ENCODE results near the gene XYLB.

The XYLB gene

DNA sequence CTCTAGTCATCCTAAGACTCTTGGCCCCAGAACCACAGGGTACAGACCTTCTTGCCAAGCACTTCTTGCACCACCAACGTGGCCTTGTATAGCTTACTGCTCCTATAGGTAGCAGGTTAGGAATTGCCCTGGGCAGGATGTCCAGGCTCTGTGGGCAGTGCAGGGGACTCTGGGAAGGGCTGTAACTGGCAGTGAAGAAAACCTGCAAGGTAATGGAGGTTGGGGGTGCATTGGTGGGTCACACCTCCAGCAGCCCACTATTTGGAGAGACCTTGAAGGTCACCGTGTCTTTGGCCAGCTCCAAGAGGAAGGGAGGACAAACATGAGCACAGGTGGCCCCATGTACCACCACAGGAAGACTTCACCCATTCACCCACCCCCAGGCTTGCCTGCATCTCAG, 21.3 kb upstream of the XYLB start:
- DNase-seq: no peak

DNA sequence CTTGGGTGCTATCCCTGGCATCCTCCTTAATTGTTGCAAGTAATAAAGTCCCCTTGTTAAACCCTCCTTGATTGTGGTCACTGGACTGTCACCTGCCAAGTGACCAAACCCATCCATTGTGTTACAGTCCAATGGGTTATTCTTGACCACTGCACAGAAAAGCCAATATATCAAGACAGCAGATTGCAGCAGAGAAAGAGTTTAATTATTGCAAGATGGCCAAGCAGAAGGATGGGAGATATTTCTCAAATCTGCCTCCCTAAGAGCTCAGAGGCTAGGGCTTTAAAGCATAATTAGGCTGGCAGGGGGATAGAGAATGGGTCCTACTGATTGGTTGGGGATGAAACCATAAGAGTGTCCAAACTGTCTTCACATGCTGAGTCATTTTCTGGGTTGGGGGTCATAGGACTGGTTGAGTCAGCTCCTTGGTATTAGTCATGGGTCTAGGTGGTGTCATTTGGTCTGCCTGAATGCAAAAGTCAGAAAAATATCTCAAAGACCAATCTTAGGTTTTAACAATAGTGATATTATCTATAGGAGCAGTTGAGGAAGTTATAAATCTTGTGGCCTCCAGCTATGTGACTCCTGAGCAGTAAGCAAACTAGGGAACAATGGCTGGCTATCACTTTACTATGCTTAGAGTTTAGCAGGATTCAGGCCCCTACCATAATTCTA, 19.1 kb upstream of the XYLB start:
- DNase-seq: no peak

DNA sequence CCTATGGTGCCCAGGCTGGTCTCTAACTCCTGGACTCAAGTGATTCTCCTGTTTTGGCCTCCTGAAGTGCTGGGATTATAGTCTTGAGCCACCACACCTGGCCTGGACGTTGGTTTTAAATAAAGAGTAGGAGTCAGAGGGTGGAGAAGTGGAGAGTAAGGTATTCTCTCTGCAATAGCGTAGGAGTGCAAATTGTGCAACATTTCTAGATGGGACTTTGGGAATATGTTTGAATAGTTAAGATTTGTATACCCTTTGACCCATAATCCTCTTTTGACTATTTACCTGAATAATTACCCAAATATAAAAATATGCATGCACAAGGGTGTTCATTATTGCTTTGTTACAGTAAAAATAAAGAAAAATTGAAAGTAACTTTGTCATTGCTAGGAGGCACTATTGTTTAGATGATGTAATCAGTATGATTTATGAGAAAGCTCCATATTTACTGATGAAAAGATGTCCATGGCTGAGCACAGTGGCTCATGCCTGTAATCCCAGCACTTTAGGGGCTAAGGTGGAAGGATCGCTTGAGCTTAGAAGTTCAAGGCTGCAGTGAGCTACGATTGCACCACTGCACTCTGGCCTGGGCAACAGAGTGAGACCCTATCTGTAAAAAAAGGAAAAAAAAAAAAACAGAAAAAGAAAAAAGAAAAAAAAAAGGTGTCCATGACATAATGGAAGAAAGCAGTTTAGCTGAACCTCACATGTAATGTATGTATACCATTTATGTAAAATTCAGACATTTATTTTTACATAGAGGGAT, 15.1 kb upstream of the XYLB start:
- no peak for DNase-seq

DNA sequence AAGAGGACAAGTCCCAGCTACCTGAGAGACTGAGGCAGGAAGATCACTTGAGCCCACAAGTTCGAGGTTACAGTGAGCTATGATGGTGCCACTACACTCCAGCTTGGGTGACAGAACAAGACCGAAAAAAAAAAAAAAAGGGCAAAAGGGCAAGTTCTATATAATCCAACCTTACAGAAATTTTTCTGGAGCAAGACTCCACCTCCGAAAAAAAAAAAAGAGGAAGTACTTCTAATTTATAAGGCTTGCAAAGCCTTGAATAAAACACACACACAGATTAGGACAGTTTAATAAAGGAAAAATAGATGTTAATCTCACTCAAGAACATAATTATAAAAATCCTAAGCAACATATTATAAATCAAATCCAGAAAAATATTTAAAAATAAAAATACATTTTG, 14.4 kb upstream of the XYLB start:
- no peak for DNase-seq

DNA sequence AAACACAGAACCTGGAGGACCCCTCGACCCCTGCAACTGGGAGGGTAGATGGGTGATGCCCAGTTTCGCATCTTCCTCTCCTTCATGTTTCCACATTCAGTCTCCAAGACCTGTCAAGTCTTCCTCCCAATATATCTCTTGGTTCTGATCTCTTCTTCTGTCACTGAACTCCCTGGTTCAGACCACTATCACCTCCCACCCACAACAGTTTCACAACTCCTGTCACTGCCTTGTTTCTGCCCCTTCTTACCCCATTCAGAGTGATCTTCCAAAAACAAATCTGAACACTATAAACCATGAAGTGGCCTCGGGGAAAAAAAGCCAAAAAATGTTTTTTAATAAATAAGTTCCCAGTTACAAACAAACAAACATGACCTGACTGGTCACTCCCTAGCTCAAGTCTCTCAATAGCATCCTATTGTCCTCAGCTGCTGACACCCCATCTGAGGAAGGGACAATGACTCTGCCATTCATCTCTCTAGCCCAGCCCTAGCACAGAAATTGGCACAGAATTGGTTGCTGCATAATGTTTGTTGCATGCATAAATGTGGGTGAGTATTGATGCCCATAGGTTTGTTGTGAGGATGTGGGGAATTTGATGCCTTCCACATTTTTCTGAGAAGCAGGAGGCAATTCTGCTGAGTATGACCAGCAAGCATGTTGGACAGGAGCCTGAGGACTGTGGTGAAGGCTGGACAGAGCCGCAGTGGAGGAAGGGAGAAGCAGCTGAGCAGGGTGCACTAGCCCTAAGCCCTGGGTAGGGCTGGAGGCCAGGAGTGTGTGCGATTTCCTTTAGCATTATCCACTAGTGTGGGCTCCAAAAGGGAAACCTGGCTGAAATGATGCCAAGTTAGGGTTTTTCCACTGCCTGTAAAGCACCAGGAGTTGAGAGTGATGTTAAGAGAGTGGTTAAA, 12.2 kb upstream of the XYLB start:
- no peak for DNase-seq

DNA sequence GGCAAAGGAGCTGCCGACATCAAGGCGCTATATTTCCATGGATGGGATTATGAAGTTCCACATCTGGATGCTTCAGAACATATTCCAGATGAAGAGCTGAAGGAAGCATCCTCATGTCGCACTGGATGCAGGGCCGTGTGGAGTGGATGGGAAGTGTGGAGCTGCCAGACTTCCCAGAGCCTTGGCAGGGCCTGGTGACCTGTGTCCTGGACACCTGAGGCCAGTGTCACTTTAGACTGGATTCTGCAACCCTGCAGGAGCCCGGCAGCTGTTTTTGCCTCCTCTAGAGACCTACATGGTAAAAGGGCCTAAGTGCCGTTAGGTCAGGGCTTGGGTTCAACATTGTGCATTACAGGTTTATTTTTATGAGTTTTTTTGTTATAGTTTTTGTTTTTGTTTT, 11.3 kb upstream of the XYLB start:
- no peak for DNase-seq

DNA sequence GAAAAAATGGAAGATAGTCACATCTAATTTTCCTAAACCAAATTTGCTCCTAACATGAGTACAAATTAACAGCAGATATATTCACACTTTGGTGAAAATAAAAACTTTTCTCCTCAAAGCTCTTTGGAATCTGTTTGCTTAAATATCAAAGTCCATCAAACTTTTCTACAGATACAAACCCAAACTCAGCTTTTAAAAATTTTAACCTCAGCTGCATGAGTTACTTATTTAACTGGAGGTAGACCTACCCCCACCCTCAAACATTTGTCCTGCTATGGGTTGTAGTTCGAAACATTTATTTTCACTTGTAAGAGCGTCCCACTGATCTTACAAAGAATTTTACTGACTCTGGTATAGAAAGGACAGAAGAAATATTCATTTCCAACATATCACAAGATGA, 8.9 kb upstream of the XYLB start:
- DNase-seq: no peak

DNA sequence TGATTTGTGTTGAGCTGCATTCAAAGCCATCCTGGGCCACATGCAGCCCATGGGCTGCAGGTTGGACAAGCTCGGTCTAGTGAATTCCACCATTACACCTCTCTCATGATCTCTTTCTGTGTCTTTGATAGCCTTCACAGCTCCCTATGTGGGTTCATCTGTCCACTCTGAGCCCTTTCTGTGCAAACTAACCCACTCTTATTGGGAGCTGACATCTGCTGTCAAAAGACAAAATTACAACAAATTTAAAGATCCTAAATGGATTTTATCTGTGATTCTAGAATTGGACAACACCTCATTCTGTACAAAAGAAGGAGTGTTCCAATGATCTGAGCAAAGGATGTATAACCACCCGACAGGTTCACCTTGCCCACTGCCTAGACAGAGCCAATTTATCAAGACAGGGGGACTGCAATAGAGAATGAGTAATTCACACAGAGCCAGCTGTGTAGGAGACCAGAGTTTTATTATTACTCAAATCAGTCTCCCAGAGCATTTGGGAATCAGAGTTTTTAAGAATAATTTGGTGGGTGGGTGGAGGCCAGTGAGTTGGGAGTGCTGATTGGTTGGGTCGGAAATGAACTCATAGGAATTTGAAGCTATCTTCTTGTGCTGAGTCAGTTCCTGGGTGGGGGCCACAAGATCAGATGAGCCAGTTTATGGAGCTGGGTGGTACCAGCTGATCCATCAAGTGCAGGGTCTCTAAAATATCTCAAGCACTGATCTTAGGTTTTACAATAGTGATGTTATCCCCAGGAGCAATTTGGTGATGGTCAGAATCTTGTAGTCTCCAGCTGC, 2.6 kb upstream of the XYLB start:
- no peak for DNase-seq

DNA sequence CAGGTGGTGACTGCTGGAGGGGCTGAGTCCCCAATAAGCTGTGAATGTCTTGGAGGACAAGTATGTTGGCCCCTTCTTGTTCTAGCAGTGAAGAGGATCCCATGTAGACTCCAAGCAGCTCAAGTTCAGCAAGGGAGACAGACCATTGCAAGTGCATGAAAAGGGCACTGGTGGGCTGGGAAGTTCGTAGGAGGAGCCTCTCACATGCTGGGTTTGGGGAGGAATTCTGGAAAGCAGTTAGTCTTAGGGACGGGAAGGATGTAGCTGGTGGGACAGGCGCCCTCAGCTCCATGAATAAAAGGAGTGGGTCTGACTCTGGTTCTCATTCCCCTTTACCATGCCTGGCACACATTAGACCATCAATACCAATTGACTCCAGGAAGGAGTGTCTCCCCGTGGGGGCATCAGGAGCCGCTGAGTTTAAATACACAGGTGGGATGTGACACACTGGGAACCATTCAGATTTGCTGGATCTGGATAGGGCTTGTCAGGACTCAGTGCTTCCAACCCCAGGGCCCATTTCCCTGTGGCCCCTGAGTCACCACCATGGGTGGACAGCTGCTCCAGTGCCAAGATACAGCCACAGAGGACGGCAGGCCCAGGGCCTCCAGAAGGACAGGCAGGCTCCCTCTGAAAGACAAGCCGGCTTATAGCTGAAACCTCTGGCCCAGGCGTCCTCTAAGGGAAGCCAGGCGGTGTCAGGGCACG, 552 bp upstream of the XYLB start:
- no peak for DNase-seq

DNA sequence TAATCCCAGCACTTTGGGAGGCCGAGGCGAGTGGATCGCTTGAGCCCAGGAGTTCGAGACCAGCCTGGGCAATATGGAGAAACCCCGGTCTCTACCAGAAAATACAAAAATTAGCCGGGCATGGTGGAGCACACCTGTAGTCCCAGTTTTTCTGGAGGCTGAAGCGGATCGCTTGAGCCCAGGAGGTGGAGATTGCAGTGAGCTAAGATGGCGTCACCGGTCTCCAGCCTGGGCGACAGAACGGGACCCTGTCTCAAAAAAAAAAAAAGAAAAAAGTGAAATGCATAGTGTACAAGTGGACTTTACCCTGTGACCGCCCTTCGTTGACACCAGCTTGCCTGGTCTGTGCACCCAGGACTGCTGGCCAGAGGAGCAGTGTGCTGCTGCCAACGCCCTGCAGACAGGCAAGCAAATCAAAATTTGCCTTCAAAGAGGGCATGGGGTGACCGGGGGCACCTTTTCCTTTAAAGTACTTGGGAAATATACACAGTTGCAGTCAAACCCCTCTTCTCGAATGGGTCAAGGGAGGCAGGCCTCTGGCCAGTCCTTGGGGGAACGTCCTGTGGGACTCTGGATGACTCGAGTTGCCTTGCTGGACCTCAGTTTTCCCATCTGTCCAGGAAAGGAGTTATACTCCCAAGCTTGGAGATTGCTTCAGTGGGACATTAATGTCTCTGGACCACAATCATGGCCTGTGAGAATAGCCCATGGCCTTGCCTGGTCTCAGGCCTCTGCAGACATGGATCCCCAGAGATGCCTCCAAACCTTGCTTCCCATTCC, 1.0 kb downstream of the XYLB start:
- DNase-seq: no peak

DNA sequence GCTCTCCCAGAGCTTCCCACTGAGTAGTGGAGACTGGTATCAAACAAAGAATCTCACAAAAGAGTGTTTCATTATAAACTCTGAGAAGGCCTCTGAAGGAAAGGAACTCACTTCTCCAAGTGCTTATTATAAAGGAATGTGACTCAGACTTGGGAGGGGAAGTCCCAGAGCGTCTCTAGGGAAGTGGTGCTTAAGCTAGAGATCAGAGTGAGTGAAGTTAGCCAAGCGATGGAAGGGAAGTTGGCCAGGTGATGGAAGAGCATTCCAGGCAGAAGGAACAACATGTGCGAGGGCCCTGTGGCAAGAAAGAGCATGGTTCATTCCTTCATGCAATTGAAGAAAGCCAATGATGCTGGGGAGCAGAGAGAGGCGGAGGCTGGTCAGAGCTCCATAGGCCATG, 2.3 kb downstream of the XYLB start:
- DNase-seq: no peak

DNA sequence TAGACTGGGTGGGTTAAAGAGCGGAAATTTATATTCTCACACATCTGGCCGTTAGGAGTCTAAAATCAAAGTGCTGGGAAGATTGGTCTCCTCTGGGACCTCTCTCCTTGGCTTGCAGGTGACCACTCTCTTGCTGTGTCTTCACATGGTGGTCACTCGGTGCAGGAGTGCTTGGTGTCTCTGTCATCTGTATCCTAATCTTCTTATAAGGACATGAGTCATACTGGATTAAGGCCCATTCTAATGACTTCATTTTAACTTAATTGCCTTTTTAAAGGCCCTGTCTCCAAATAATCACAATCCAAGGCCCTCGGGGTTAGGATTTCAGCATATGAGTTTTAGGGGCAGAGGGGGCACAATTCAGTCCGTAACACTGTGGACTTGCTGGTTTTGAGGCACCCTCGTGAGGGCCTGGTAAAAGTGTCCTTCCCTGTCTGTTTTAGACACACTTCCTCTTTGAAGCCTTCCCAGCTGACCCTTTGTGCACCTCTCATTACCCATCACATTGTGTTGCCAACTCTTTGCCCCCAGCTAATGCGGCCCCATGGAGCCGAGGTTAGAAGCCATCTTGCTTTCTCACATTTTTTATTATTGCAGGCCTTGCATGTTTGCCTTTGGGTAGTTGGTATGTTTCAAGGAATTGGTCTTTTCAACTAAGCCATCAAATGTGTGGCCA, 3.2 kb downstream of the XYLB start:
- no peak for DNase-seq

DNA sequence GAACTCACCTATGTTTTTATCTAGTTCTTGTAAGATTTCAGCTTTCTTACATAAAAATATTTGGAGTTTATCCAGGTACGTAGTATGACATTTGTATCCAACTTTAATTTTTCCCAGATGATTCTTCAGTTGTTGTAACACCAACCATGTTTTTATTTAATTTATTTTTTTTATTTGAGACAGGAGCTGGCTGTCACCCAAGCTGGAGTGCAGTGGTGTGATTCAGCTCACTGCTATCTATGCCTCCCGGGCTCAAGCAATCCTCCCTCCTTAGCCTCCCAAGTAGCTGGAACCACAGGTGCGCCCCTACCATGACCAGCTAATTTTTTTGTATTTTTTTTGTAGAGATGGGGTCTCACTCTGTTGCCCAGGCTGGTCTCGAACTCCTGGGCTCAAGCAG, 6.6 kb downstream of the XYLB start:
- no peak for DNase-seq

DNA sequence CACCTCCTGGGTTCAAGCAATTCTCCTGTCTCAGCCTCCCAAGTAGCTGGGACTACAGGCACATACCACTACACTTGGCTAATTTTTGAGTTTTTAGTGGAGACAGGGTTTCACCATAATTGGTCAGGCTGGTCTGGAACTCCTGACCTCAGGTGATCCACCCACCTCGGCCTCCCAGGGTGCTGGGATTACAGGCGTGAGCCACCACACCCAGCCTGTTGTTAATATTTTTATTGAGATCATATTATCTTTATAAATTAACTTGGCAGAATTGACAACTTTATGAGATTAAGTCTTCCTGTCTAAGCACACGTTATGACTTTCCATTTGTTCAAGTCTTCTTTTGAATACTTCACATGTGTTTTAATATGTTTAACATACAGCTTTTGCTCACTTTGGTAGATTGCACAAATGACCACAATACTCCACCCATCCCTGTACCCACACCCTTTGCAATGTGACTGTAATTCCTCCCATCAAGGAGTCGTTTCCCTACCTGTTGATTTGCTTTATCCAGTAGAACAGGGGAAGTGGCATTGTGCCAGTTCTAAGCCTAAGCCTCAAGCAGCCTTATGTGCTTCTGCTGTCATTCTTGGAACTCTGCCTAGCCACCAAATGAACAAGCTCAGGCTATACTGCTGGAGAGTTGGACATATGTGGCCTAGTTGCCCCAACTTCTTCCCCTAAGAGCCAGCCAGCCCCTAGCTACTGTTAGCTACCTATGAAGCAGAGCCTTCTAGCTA, 8.2 kb downstream of the XYLB start:
- no peak for DNase-seq

DNA sequence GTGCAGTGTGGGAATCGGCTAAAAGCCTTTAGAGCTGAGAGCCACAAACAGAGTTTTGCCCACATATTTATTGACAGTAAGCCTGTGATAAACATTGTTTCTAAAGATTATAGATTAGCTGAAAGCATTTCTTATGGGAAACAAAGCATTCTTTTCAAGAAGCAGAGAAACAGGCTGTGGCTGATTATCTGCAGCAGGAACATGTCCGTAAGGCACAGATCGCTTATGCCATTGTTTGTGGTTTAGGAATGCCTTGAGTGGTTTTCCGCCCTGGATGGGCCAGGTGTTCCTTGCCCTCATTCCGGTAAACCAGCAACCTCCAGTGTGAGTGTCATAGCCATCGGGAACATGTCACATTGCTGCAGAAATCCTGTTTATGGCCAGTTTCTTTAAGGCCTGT, 12.5 kb downstream of the XYLB start:
- DNase-seq: no peak

DNA sequence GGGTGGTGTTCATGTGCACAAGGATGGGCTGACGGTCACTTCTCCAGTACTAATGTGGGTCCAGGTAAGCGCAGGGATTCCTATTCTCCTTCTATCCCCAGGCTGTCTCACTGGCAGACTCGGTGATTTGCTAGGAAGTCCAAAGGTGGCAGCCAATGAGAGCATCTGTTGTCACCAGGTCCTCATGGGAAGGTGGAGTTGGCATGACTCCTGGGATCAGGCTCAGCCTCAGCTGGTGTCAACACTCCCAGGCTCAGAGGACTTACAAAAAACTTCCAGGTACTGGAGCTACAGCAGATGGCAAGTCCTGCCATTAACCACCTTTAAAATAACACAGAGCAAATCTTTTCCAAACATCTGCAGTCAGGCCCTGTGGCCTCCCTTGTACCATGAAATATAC, 13.8 kb downstream of the XYLB start:
- no peak for DNase-seq

DNA sequence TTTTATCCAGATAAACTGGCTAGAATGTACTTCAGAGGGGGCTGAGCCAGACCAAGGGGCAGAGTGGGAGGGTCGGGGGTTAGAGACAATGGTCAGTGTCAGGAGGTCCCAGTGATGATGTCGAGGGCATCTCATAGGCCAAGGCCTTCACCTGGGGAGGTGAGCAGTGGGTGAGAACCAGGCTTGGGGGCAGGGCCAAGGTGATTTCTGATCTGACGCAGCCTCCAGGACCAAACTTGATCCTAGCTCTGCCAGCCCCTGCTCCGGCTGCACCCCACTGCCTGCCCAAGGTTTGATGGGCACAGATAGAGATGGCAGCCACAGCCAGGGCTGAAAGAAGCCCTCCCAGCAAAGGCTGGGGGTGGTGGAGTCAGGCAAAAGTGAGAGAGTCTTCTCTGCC, 14.9 kb downstream of the XYLB start:
- DNase-seq: no peak

DNA sequence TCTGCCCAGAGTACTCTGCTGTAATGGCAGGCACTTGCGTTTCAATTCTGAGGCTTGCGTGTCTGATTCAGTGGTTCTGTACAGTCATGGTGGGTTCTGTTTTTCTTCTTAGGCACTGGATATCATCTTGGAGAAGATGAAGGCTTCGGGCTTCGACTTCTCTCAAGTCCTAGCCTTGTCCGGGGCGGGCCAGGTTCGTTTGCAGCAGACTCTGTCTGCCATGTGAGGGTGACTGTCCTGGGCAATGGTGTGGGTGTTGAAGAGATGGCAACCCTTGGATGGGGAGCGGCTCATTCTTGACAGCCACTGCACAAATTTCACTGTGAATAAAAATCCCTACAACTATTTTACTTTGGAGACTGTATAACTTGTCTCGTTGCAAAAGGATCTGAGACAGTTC, 16.2 kb downstream of the XYLB start:
- DNase-seq: no peak

DNA sequence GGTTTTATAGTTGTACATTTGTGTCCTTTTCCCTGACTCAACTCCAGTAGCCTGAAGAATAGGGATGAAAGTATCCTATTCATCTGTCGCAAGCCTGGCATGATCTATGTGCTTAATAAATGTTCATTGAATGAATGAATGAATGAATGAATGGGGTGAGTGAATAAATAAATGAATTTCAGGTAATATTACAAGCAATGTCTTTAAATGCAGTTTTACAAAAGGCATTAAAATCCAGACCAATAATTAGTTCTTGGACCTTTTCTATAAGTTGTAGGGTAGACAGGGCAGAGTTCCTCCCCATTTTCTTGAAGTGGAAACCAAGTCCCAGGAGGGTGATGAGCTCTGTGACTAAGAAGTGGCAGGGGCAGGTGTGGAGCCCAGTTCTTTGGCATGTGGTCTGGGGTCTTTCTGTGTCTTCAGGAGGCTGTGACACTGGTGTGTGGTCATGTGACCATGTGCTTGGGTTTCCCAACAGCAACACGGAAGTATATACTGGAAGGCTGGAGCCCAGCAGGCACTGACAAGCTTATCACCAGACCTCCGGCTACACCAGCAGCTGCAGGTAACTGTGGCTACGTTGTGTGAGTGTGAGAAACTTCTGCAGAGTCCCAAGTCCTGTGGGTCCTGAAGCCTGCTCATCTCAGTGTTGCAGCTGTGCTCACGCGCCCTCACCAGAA, 18.3 kb downstream of the XYLB start:
- no peak for DNase-seq
